K562 (cell line): ENCODE results near the gene NR2C2AP. TPM values are rescaled to one million over a fixed set of nuclear protein-coding genes. Genes with fewer than 3 reads are reported as not detected.
A peak's percentile ranks its signal among the peaks of the same experiment; 100 is the strongest.

Experiments used
- BRCA1 ChIP-seq, 2 experiments: fragments of 450-650 bp in 1 of 2; sonication (generic) in 1 of 2; formaldehyde crosslinking in 1 of 2; IDR thresholded peaks; 2 replicates each; pipeline versions ENCODE4 v1.5.0 to v1.6.1; 2017 to 2020; ENCODE audit warnings: mild to moderate bottlenecking in 1 of 2, missing genetic modification reagents in 1 of 2
- CLOCK ChIP-seq: fragments of 250-450 bp; sonication (Bioruptor Pico); IDR thresholded peaks from 2 replicates; pipeline ENCODE4 v1.4.0; 2020; ENCODE audit warnings: mild to moderate bottlenecking, moderate library complexity, borderline replicate concordance
- E2F8 ChIP-seq: fragments of 450-650 bp; IDR thresholded peaks from 2 replicates; pipeline ENCODE4 v1.7.1; 2018; ENCODE audit warnings: mild to moderate bottlenecking, low read depth; ENCODE audit not compliant: partially characterized antibody
- JUN ChIP-seq, 2 experiments: sonication (generic) in 1 of 2; formaldehyde crosslinking in 1 of 2; IDR thresholded peaks; 2 replicates each; pipeline versions ENCODE4 v1.6.1 to v1.8.0; 2012 to 2022; ENCODE audit warnings: borderline replicate concordance in 2 of 2, mild to moderate bottlenecking in 2 of 2, improper control_type of control experiment in 1 of 2, low read depth in 1 of 2, low read length in 1 of 2, missing genetic modification reagents in 1 of 2
- KLF10 ChIP-seq: fragments of 250-450 bp; sonication (Bioruptor Pico); IDR thresholded peaks from 2 replicates; pipeline ENCODE4 v1.6.1; 2021; ENCODE audit warnings: matching md5 sums
- NKRF ChIP-seq: fragments of 450-650 bp; IDR thresholded peaks from 2 replicates; pipeline ENCODE4 v1.6.1; 2016; ENCODE audit warnings: borderline replicate concordance
- SP1 ChIP-seq: sonication (generic); formaldehyde crosslinking; IDR thresholded peaks from 2 replicates; pipeline ENCODE4 v1.8.1; 2022; ENCODE audit warnings: mild to moderate bottlenecking, missing genetic modification reagents
- TOE1 ChIP-seq, 2 experiments: fragments of 450-650 bp in 1 of 2; sonication (generic) in 1 of 2; formaldehyde crosslinking in 1 of 2; IDR thresholded peaks; 2 replicates each; pipeline versions ENCODE4 v1.7.1 to v1.8.0; 2016 to 2022; ENCODE audit warnings: borderline replicate concordance in 2 of 2, mild to moderate bottlenecking in 2 of 2, antibody characterized with exemption in 1 of 2, inconsistent platforms in 1 of 2, low read depth in 1 of 2, missing genetic modification reagents in 1 of 2, moderate library complexity in 1 of 2
- TRIM25 ChIP-seq: fragments of 450-650 bp; IDR thresholded peaks from 2 replicates; pipeline ENCODE4 v1.7.0; 2016; ENCODE audit warnings: borderline replicate concordance
- ZNF140 ChIP-seq: fragments of 250-450 bp; sonication (Bioruptor Pico); IDR thresholded peaks from 2 replicates; pipeline ENCODE4 v1.8.0; 2021; ENCODE audit warnings: moderate library complexity, mild to moderate bottlenecking, inconsistent platforms
- ZNF395 ChIP-seq: fragments of 200-800 bp; sonication (Bioruptor generic); IDR thresholded peaks from 2 replicates; pipeline ENCODE4 v1.6.1; 2017; ENCODE audit warnings: missing genetic modification characterization, missing compliant biosample characterization
- polyA plus RNA-seq, 8 experiments: library from polyadenylated mRNA; depleted of rRNA in 4 of 8; stranded (reverse) in 5 of 8; unstranded in 3 of 8; fragments of >200 nt; fragmentation: Nextera tagmentation in 2 of 8; fragmentation: Illumina TruSeq in 1 of 8; extraction: Ambion mirVana in 2 of 8; extraction: Trizol in 1 of 8; gene quantifications; 2 replicates each; pipeline versions ENCODE4 v1.2.1 to v1.2.3, GENCODE V29; 2011 to 2014; ENCODE audit warnings: inconsistent platforms in 1 of 8, missing spikeins in 1 of 8
- total RNA-seq, 7 experiments: library from RNA; depleted of rRNA in 6 of 7; stranded (reverse); fragments of >200 nt in 6 of 7; fragmentation: Illumina TruSeq in 2 of 7; extraction: Trizol in 2 of 7; gene quantifications; 2 replicates each; pipeline versions ENCODE4 v1.2.1 to v1.2.3, GENCODE V29; 2011 to 2021; ENCODE audit warnings: low replicate concordance in 1 of 7

NR2C2AP gene
- total and polyA plus RNA-seq, 9 of the 15 experiments (the other 6 are each of a cell fraction or from before 2014, with no cell fraction given), result 23.7 to 77.4 (median 32.4) TPM

GRCh38 chr19:19203012-19203856, at the start of gene NR2C2AP (continued):
- TF ChIP-seq E2F8 (peak; percentile 91), TRIM25 (no peak), KLF10 (no peak), CLOCK (CRISPR knock-in tag) (no peak), TOE1 (IDR thresholded peaks at IDR 0.05; ENCODE audit: borderline replicate concordance) (peak; percentile 40), TOE1 (CRISPR knock-in tag; IDR thresholded peaks at IDR 0.05; ENCODE audit: borderline replicate concordance, low read depth) (no peak), ZNF140 (CRISPR knock-in tag) (no peak), JUN (IDR thresholded peaks at IDR 0.05; ENCODE audit: borderline replicate concordance, low read depth, low read length) (0 out of 2 replicates have a peak, but pooled peaks have one; percentile 10), JUN (CRISPR knock-in tag; IDR thresholded peaks at IDR 0.05; ENCODE audit: borderline replicate concordance) (no peak), SP1 (CRISPR knock-in tag) (peak; percentile 74), NKRF (peak; percentile 86; the same call in 1 of the 2 replicates), ZNF395 (CRISPR knock-in tag) (no peak), BRCA1 (IDR thresholded peaks at IDR 0.05) (no peak), BRCA1 (CRISPR knock-in tag; IDR thresholded peaks at IDR 0.05) (no peak)
